ENCODE data around the gene TUBG1. TPM values are rescaled to one million over a fixed set of nuclear protein-coding genes. Genes with fewer than 3 reads are reported as not detected.
"Not testable (repeated sequence)": the region's sequence is repeated elsewhere in the genome, so short reads cannot be mapped to it uniquely, and the experiment has no call there.

The TUBG1 gene
- total RNA-seq, 2 donors from 2014 or later: 42.3 to 51.5 TPM

- Mint-ChIP-seq H3K4me3 (peak overlapping the region; percentile 3 to 63), H3K4me1 (ENCODE audit: low read depth) (peaks cover 29% of the 10 kb centered on the region), H3K27me3 (ENCODE audit: low read depth) (peaks cover 38% of the 10 kb centered on the region), H3K27ac (no peak overlapping the region), H3K36me3 (ENCODE audit: insufficient read depth in 2 of 2) (no peaks in the 10 kb centered on the region), H3K9me3 (peaks cover 0 to 5% of the 10 kb centered on the region in 2 donors)
- ATAC-seq (replicated peaks in 1 of 2): no peak
- DNase-seq: no peak
Observed at GRCh38 chr17:42653179-42654124, 44.0 kb downstream of the TUBG1 start.

DNA sequence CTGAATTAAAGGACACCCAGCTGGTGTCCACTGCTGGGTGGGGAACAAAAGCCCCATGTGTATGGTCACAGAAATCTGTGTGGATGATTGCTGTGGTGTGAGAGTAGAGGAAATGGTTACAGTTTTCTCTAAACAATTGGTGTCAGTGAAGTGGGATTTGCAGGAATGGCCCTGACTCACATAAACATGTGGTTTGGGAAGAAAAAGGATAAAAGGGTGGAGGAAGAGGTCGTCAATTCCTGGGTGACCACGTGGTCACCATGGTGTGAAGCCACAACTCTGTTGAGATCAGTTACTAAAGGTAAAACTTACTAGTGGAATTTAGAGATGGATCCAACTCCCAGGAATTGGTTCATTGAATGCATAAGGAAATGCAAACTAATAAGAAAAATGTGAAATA, 46.0 kb downstream of the TUBG1 start:
- Mint-ChIP-seq H3K27me3 (ENCODE audit: low read depth) (peaks cover 38% of the 10 kb centered on the region), H3K9me3 (peaks cover 0 to 5% of the 10 kb centered on the region in 2 donors), H3K36me3 (ENCODE audit: insufficient read depth in 2 of 2) (no peaks in the 10 kb centered on the region), H3K4me3 (no peak overlapping the region), H3K27ac (no peak overlapping the region), H3K4me1 (ENCODE audit: low read depth) (peaks cover 42% of the 10 kb centered on the region)
- ATAC-seq (replicated peaks in 1 of 2) (no peak), DNase-seq (no peak)

GRCh38 chr17:42657824-42658588, 48.5 kb downstream of the TUBG1 start:
- Mint-ChIP-seq H3K36me3 (ENCODE audit: insufficient read depth in 2 of 2) (no peaks in the 10 kb centered on the region), H3K4me1 (ENCODE audit: low read depth) (peaks cover 42% of the 10 kb centered on the region), H3K4me3 (peak overlapping the region; percentile 79 to 95), H3K9me3 (peaks cover 0 to 5% of the 10 kb centered on the region in 2 donors), H3K27me3 (ENCODE audit: low read depth) (peaks cover 30% of the 10 kb centered on the region), H3K27ac (no peak overlapping the region)
- ATAC-seq (replicated peaks in 1 of 2) (no peak), DNase-seq (no peak)

- Mint-ChIP-seq H3K4me1 (ENCODE audit: low read depth) (peaks cover 32% of the 10 kb centered on the region), H3K36me3 (ENCODE audit: insufficient read depth in 2 of 2) (no peaks in the 10 kb centered on the region), H3K9me3 (peaks cover 0 to 5% of the 10 kb centered on the region in 2 donors), H3K4me3 (peak within 1 kb of the TSS; percentile 94 to 95), H3K27me3 (ENCODE audit: low read depth) (peaks cover 21% of the 10 kb centered on the region), H3K27ac (peak within 1 kb of the TSS; percentile 66)
- ATAC-seq (replicated peaks in 1 of 2): peak; percentile 78 to 83
- DNase-seq: peak; percentile 69 to 78
Observed at GRCh38 chr17:42659079-42659931, 49.8 kb downstream of the TUBG1 start, which contains the start of gene TUBG2. TSS of gene TUBG2 (plus strand) at chr17:42659284. CDS start at chr17:42659504, 220 bp downstream.

DNA sequence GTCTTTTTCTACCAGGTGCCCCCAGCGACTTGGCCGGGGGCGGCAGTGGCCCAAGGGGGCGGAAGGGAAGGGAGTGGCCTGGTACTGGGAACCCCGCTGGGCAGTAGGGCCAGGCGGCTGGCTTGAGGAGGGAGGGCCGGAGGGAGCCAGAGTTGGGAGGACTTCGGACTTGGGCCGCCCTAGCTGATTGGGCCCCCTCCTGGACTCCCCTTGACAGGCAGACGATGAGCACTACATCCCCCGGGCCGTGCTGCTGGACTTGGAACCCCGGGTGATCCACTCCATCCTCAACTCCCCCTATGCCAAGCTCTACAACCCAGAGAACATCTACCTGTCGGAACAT, 50.4 kb downstream of the TUBG1 start:
- not testable (repeated sequence) for H3K36me3 Mint-ChIP-seq (ENCODE audit: insufficient read depth in 2 of 2); DNase-seq; ATAC-seq (replicated peaks in 1 of 2); H3K27ac Mint-ChIP-seq; H3K9me3 Mint-ChIP-seq
- H3K4me1 Mint-ChIP-seq (ENCODE audit: low read depth): peaks cover 32% of the 10 kb centered on the region
- H3K4me3 Mint-ChIP-seq: peak overlapping the region; percentile 94 to 95
- H3K27me3 Mint-ChIP-seq (ENCODE audit: low read depth): peaks cover 15% of the 10 kb centered on the region

DNA sequence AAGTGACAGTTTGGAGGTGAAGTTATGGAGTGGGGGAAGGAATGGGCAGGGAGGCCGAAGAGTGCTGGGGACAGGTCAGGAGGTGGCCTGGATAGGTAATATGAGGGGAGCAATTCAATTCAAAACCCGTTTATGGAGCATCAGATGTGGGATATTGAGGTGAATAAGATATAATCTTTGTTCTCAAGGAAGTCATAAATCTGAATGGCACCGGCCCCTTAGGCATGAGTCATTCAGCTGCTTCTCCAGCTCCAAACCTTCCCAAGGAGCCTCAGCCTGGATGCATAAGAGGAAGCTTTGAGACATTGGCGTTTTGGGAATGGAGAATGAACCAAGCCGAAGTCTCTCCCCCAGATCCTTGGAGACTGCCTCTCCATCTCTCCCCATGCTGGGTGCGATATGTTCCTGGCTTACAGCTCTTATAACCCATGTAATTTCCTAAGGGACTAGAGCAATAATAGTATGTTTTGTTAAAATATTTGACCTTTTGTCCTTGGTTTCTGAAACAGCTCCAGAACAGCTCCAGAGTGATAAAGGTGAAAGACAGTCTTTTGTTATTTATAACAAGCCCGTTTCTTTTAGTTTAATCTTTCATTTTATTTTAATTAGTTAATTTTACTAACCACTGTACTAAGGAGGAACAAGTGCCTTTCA, 51.3 kb downstream of the TUBG1 start:
- Mint-ChIP-seq H3K27ac (no peak overlapping the region), H3K9me3 (peaks cover 0 to 5% of the 10 kb centered on the region in 2 donors), H3K4me1 (ENCODE audit: low read depth) (peaks cover 25% of the 10 kb centered on the region), H3K36me3 (ENCODE audit: insufficient read depth in 2 of 2) (no peaks in the 10 kb centered on the region), H3K27me3 (ENCODE audit: low read depth) (peaks cover 5% of the 10 kb centered on the region), H3K4me3 (no peak overlapping the region)
- no peak for DNase-seq
- no peak for ATAC-seq (replicated peaks in 1 of 2)

Other genes with a start within 250 kb of the TUBG1 start
- 100 to 1,000 TPM; 346 to 380 TPM for gene STAT3, start 221.2 kb upstream of the TUBG1 start, total RNA-seq
- gene CAVIN1, start 186.4 kb upstream of the TUBG1 start, total RNA-seq: 1 to 10 TPM; 2.4 to 4.3 TPM
- gene ATP6V0A1, start 150.8 kb upstream of the TUBG1 start, total RNA-seq: 10 to 100 TPM; 22.1 TPM
- 1 to 10 TPM; 9.4 to 9.8 TPM for gene NAGLU, start 73.4 kb upstream of the TUBG1 start, total RNA-seq
- 1 to 10 TPM; 1.3 to 1.8 TPM for gene HSD17B1, start 56.8 kb upstream of the TUBG1 start, total RNA-seq
- gene COASY, start 47.5 kb upstream of the TUBG1 start, total RNA-seq: 10 to 100 TPM; 98.2 to 98.5 TPM
- 10 to 100 TPM; 38.8 to 41.2 TPM for gene MLX, start 42.6 kb upstream of the TUBG1 start, total RNA-seq
- 10 to 100 TPM; 31.7 to 40.7 TPM for gene PSMC3IP, start 32.0 kb upstream of the TUBG1 start, total RNA-seq
- gene RETREG3, start 309 bp upstream of the TUBG1 start, total RNA-seq: 10 to 100 TPM; 41.5 to 42.6 TPM
- 10 to 100 TPM in 1 of 2 donors, 1 to 10 TPM in 1; 8.1 to 11.2 TPM for gene TUBG2, start 49.6 kb downstream of the TUBG1 start, total RNA-seq
- 1 to 10 TPM; 1.2 to 1.9 TPM for gene PLEKHH3, start 67.3 kb downstream of the TUBG1 start, total RNA-seq
- gene CCR10, start 72.2 kb downstream of the TUBG1 start, total RNA-seq: under 1 TPM in 1 of 2 donors, not detected in 1; 0.83 TPM
- gene CNTNAP1, start 72.8 kb downstream of the TUBG1 start, total RNA-seq: 1 to 10 TPM in 1 of 2 donors, under 1 TPM in 1; 0.53 to 1.3 TPM
- gene EZH1, start 135.4 kb downstream of the TUBG1 start, total RNA-seq: 10 to 100 TPM; 40.9 to 45.9 TPM
- not detected for gene RAMP2, start 151.5 kb downstream of the TUBG1 start, total RNA-seq
- gene VPS25, start 163.8 kb downstream of the TUBG1 start, total RNA-seq: 10 to 100 TPM; 64.4 to 71.6 TPM
- 1 to 10 TPM; 1.0 to 1.1 TPM for gene WNK4, start 170.9 kb downstream of the TUBG1 start, total RNA-seq
- gene COA3, start 189.0 kb downstream of the TUBG1 start, total RNA-seq: 10 to 100 TPM; 21.9 to 23.9 TPM
- under 1 TPM; 0.22 to 0.32 TPM for gene CNTD1, start 189.2 kb downstream of the TUBG1 start, total RNA-seq
- gene BECN1, start 214.6 kb downstream of the TUBG1 start, total RNA-seq: 100 to 1,000 TPM in 1 of 2 donors, 10 to 100 TPM in 1; 98.4 to 100 TPM
- gene PSME3, start 223.7 kb downstream of the TUBG1 start, total RNA-seq: 10 to 100 TPM; 87.4 to 91.2 TPM
- 10 to 100 TPM in 1 of 2 donors, 1 to 10 TPM in 1; 8.8 to 11.5 TPM for gene AOC2, start 234.9 kb downstream of the TUBG1 start, total RNA-seq
- gene AOC3, start 241.5 kb downstream of the TUBG1 start, total RNA-seq: 1 to 10 TPM; 6.8 to 9.4 TPM

Measured in activated T-cell treated with anti-CD3 and anti-CD28 coated beads, Interleukin-2, amount 50 U/mL, for 72 hours (primary cell).